Type B pancreatic cell (in vitro differentiated cells): ENCODE results near the gene SERPINA12. TPM values are rescaled to one million over a fixed set of nuclear protein-coding genes. Genes with fewer than 3 reads are reported as not detected.

Source experiments
- DNase-seq: peaks from one replicate; pipeline ENCODE4 v3.0.0; 2021; ENCODE audit warnings: mixed read lengths; ENCODE audit not compliant: unreplicated experiment; ENCODE audit errors: extremely low spot score
- H3K27ac Mint-ChIP-seq: 2 replicates; pipeline ENCODE4 v1.8.0; 2021; ENCODE audit warnings: mild to moderate bottlenecking, mixed read lengths
- H3K27me3 Mint-ChIP-seq: 2 replicates; pipeline ENCODE4 v1.8.0; 2021; ENCODE audit warnings: mixed read lengths
- H3K36me3 Mint-ChIP-seq: 2 replicates; pipeline ENCODE4 v1.8.0; 2021; ENCODE audit warnings: mixed read lengths
- H3K4me1 Mint-ChIP-seq: one replicate; pipeline ENCODE4 v1.8.0; 2021; ENCODE audit warnings: mixed read lengths; ENCODE audit not compliant: unreplicated experiment
- H3K4me3 Mint-ChIP-seq: 2 replicates; pipeline ENCODE4 v1.8.0; 2021; ENCODE audit warnings: mild to moderate bottlenecking, mixed read lengths
- H3K9me3 Mint-ChIP-seq: 2 replicates; pipeline ENCODE4 v1.8.0; 2021; ENCODE audit warnings: mixed read lengths
- CTCF ChIP-seq: fragments of 200-600 bp; sonication (generic); conservative IDR thresholded peaks from 2 replicates; pipeline ENCODE4 v1.5.0; 2021; ENCODE audit warnings: antibody characterized with exemption, mild to moderate bottlenecking
- total RNA-seq: library from RNA; stranded (reverse); gene quantifications from 2 replicates; pipeline ENCODE4 v1.2.1, GENCODE V29; 2021; ENCODE audit warnings: low replicate concordance

The SERPINA12 gene
- total RNA-seq, 1 donor from 2014 or later: not detected

DNA sequence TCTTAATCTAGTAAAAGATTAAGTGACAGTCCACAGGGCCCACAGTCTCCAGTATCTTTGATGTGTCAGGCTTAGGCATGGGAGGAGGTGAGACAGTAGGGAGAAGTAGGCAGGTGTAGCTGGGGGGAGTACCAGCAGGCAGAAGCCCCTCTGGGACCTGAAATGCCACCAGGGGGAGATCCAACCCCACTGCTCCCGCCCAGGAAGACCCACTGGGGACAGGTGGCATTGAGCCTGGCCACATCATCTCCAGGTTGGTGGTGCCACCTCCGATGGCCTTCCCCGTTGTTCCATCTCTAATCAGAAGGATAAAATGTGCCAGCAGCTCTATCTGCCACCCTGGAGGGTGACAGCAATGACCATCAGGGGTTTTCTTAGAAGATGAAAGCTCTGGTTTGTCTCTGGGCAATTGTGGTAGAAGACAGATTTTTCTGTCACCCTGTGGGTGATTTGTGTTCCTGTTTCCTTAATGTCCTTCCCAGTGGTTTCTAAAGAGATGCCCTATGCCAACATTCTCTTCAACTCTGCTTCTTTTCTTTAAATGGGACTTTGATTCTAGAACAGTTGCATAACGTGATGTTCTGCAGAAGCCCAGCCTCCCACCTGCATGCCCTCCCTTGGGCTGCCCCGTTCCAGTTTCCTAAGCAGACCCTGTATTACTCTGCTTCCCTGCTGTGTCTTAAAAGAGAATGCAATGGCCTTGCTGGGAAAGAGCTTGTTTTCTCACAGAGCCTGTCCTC is 12.3 kb upstream of the SERPINA12 start:
- H3K9me3 Mint-ChIP-seq: no peaks in the 10 kb centered on the region

GRCh38 chr14:94517641-94518257 is 8.5 kb upstream of the SERPINA12 start:
- DNase-seq: no peak
- no peaks in the 10 kb centered on the region for H3K36me3 Mint-ChIP-seq
- no peak for TF ChIP-seq CTCF
- H3K4me1 Mint-ChIP-seq: no peaks in the 10 kb centered on the region
- H3K27me3 Mint-ChIP-seq: peaks cover 22% of the 10 kb centered on the region
- no peak overlapping the region for H3K27ac Mint-ChIP-seq
- H3K4me3 Mint-ChIP-seq: no peak overlapping the region
- no peaks in the 10 kb centered on the region for H3K9me3 Mint-ChIP-seq

More for the DNA sequence above, 12.3 kb upstream of the SERPINA12 start:
- Mint-ChIP-seq H3K36me3 (no peaks in the 10 kb centered on the region), H3K4me3 (no peak overlapping the region), H3K27me3 (peaks cover 27% of the 10 kb centered on the region), H3K27ac (no peak overlapping the region), H3K4me1 (no peaks in the 10 kb centered on the region)
- no peak for DNase-seq
- TF ChIP-seq CTCF: no peak

- TF ChIP-seq CTCF: no peak
- Mint-ChIP-seq H3K4me1 (no peaks in the 10 kb centered on the region), H3K9me3 (no peaks in the 10 kb centered on the region), H3K36me3 (no peaks in the 10 kb centered on the region), H3K27ac (no peak overlapping the region), H3K4me3 (no peak overlapping the region), H3K27me3 (peaks cover 22% of the 10 kb centered on the region)
- no peak for DNase-seq
These were observed 8.0 kb upstream of the SERPINA12 start for GRCh38 chr14:94517248-94517640.

DNA sequence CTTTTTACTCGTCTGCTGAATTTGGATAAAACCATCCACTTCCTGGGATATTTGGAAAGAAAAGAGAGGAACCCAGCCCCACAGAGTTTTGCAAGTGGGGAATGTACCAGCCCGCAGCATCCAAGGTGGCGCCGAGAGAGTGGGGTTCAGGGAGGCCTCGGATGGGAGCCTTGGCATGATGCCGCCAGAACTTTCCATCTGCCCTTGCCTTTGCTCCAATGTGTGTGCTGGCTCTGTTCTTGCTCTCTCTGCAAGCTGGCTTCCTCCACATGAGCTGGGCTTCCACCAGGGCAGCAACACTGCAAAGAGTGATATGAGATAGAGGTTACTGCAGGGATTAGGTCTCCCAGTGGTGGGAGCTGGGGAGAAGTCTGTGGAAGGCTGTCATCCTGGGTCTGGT is 6.6 kb upstream of the SERPINA12 start:
- no peaks in the 10 kb centered on the region for H3K9me3 Mint-ChIP-seq
- H3K4me1 Mint-ChIP-seq: no peaks in the 10 kb centered on the region
- no peak overlapping the region for H3K27ac Mint-ChIP-seq

GRCh38 chr14:94515426-94515825 is 6.2 kb upstream of the SERPINA12 start:
- H3K4me3 Mint-ChIP-seq: no peak overlapping the region

More for the DNA sequence above, 6.6 kb upstream of the SERPINA12 start:
- TF ChIP-seq CTCF: no peak
- Mint-ChIP-seq H3K36me3 (no peaks in the 10 kb centered on the region), H3K27me3 (peaks cover 18% of the 10 kb centered on the region), H3K4me3 (no peak overlapping the region)
- no peak for DNase-seq

More at GRCh38 chr14:94515426-94515825, 6.2 kb upstream of the SERPINA12 start:
- TF ChIP-seq CTCF: no peak
- no peak for DNase-seq
- Mint-ChIP-seq H3K4me1 (no peaks in the 10 kb centered on the region), H3K27ac (no peak overlapping the region), H3K36me3 (no peaks in the 10 kb centered on the region), H3K9me3 (no peaks in the 10 kb centered on the region), H3K27me3 (peaks cover 18% of the 10 kb centered on the region)
